Neural progenitor cell (in vitro differentiated cells): ENCODE data around the gene MTHFD2L. TPM values are rescaled to one million over a fixed set of nuclear protein-coding genes. Genes with fewer than 3 reads are reported as not detected.

ENCODE experiments used
- DNase-seq: peaks from one replicate; pipeline ENCODE4 v3.0.0-alpha.2; 2016; ENCODE audit warnings: low spot score
- H2AFZ ChIP-seq: fragments of 200-600 bp; sonication (generic); replicated peaks from 2 replicates; pipeline ENCODE4 v1.6.1; 2016; ENCODE audit warnings: antibody characterized with exemption
- H3F3A ChIP-seq: fragments of 200-600 bp; sonication (generic); 2 replicates; pipeline ENCODE4 v1.6.1; 2016; ENCODE audit warnings: antibody characterized with exemption, low read depth
- H3K27ac ChIP-seq: fragments of 200-600 bp; sonication (generic); 2 replicates; pipeline ENCODE4 v1.5.1; 2016; ENCODE audit warnings: mild to moderate bottlenecking
- H3K27me3 ChIP-seq: fragments of 200-600 bp; sonication (generic); 2 replicates; pipeline ENCODE4 v1.6.1; 2016; ENCODE audit warnings: mild to moderate bottlenecking, moderate library complexity
- H3K36me3 ChIP-seq: fragments of 200-600 bp; sonication (generic); 2 replicates; pipeline ENCODE4 v1.5.1; 2016
- H3K4me1 ChIP-seq: fragments of 200-600 bp; sonication (generic); 2 replicates; pipeline ENCODE4 v1.6.1; 2016; ENCODE audit warnings: mixed run types
- H3K4me2 ChIP-seq: fragments of 200-600 bp; sonication (generic); 2 replicates; pipeline ENCODE4 v1.6.1; 2016
- H3K4me3 ChIP-seq: fragments of 200-600 bp; sonication (generic); 2 replicates; pipeline ENCODE4 v1.5.1; 2016
- H3K79me2 ChIP-seq: fragments of 200-600 bp; sonication (generic); 2 replicates; pipeline ENCODE4 v1.6.1; 2016; ENCODE audit warnings: low read depth
- H3K9ac ChIP-seq: fragments of 200-600 bp; sonication (generic); 2 replicates; pipeline ENCODE4 v1.6.1; 2016
- H3K9me3 ChIP-seq: fragments of 200-600 bp; sonication (generic); 2 replicates; pipeline ENCODE4 v1.5.1; 2016; ENCODE audit warnings: low read depth
- H4K20me1 ChIP-seq: fragments of 200-600 bp; sonication (generic); 2 replicates; pipeline ENCODE4 v1.6.1; 2016; ENCODE audit warnings: low read depth
- H3K27ac Mint-ChIP-seq: 3 replicates; pipeline ENCODE4 v1.8.0; 2021; ENCODE audit warnings: mixed read lengths
- H3K27me3 Mint-ChIP-seq: 2 replicates; pipeline ENCODE4 v1.8.0; 2022; ENCODE audit warnings: low read depth, mild to moderate bottlenecking, inconsistent platforms, moderate library complexity, mixed read lengths; ENCODE audit not compliant: insufficient read depth
- H3K36me3 Mint-ChIP-seq: 3 replicates; pipeline ENCODE4 v1.8.0; 2021; ENCODE audit warnings: mixed read lengths
- H3K4me1 Mint-ChIP-seq: 3 replicates; pipeline ENCODE4 v1.8.0; 2021; ENCODE audit warnings: mixed read lengths
- H3K4me3 Mint-ChIP-seq: 3 replicates; pipeline ENCODE4 v1.8.0; 2021; ENCODE audit warnings: mild to moderate bottlenecking, moderate library complexity, mixed read lengths
- H3K9me3 Mint-ChIP-seq: 3 replicates; pipeline ENCODE4 v1.8.0; 2020; ENCODE audit warnings: mixed read lengths
- CTCF ChIP-seq: fragments of 200-600 bp; sonication (generic); IDR thresholded peaks from 2 replicates; pipeline ENCODE4 v1.5.1; 2017; ENCODE audit warnings: antibody characterized with exemption, mild to moderate bottlenecking
- EZH2 ChIP-seq: fragments of 200-600 bp; sonication (generic); IDR thresholded peaks from 2 replicates; pipeline ENCODE4 v1.6.1; 2017; ENCODE audit warnings: antibody characterized with exemption, mild to moderate bottlenecking, moderate library complexity
- EZH2phosphoT487 ChIP-seq: fragments of 200-600 bp; sonication (generic); IDR thresholded peaks from 2 replicates; pipeline ENCODE4 v1.6.1; 2017; ENCODE audit warnings: antibody characterized with exemption
- total RNA-seq: library from RNA; depleted of rRNA; stranded (reverse); fragments of >200 nt; gene quantifications from 2 replicates; pipeline ENCODE4 v1.2.3, GENCODE V29; 2015; ENCODE audit warnings: low replicate concordance

Gene MTHFD2L
- total RNA-seq, 1 donor from 2014 or later: 22.1 TPM

- no peaks in the 10 kb centered on the region for H3K36me3 Mint-ChIP-seq
- H3K9me3 ChIP-seq: no peaks in the 10 kb centered on the region
- no peaks in the 10 kb centered on the region for H3K79me2 ChIP-seq
- no peaks in the 10 kb centered on the region for H3F3A ChIP-seq
- H3K27ac Mint-ChIP-seq: no peak overlapping the region
- H3K36me3 ChIP-seq: no peaks in the 10 kb centered on the region
- no peak overlapping the region for H3K4me3 ChIP-seq
- no peak for TF ChIP-seq EZH2
- no peak for TF ChIP-seq CTCF
- TF ChIP-seq EZH2phosphoT487: no peak
- no peaks in the 10 kb centered on the region for H3K4me1 Mint-ChIP-seq
- H3K9me3 Mint-ChIP-seq: peaks cover 37% of the 10 kb centered on the region
- H2AFZ ChIP-seq: no peak overlapping the region
- no peak for DNase-seq
- H3K4me3 Mint-ChIP-seq: no peak overlapping the region
- no peaks in the 10 kb centered on the region for H4K20me1 ChIP-seq
- no peaks in the 10 kb centered on the region for H3K27me3 ChIP-seq
- H3K9ac ChIP-seq: no peak overlapping the region
- no peaks in the 10 kb centered on the region for H3K4me1 ChIP-seq
- no peak overlapping the region for H3K4me2 ChIP-seq
- H3K27ac ChIP-seq: no peak overlapping the region
- H3K27me3 Mint-ChIP-seq: peaks cover 7% of the 10 kb centered on the region
Observed at GRCh38 chr4:74344031-74344430, 186.1 kb downstream of the MTHFD2L start.

Other genes starting within 250 kb of the MTHFD2L start
- not detected in 2 replicates for gene PF4, start 176.1 kb upstream of the MTHFD2L start, total RNA-seq
- gene PPBP, start 169.9 kb upstream of the MTHFD2L start, total RNA-seq: not detected in 2 replicates
- 0.12 and 0.15 TPM in 2 replicates for gene CXCL5, start 159.4 kb upstream of the MTHFD2L start, total RNA-seq
- 1.5 and 2.0 TPM in 2 replicates for gene CXCL3, start 119.4 kb upstream of the MTHFD2L start, total RNA-seq
- gene CXCL2, start 58.9 kb upstream of the MTHFD2L start, total RNA-seq: 0.15 TPM in 1 of 2 replicates, not detected in the other
- gene EPGN, start 150.4 kb downstream of the MTHFD2L start, total RNA-seq: not detected in 2 replicates
- gene EREG, start 207.0 kb downstream of the MTHFD2L start, total RNA-seq: not detected in 2 replicates